Measurements from ENCODE around the gene GOLGA8S. TPM values are rescaled to one million over a fixed set of nuclear protein-coding genes. Genes with fewer than 3 reads are reported as not detected.
"Not testable (repeated sequence)": the region's sequence is repeated elsewhere in the genome, so short reads cannot be mapped to it uniquely, and the experiment has no call there.

The GOLGA8S gene
- total RNA-seq, 2 experiments from 2014 or later: 0.10 TPM; not detected in 1

DNA sequence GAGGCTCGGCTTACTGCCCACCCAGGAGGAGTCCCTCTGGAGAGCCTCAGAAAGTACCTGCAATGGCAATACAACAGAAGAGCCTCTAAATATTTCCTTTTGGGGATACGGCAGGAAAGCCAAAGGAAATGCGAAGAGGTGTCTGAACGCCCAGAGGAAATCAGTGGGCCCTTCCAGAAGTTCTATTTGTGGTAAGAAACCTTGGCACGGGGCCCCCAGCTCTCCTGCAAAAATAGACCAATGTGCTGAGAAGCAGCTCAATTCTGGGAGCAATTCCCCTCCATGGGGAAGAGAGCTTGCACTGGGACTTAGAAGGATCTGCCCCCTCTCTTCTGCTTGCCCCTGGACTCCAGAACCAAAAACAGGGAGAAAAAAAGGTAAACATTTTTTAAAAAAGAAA lies 44.7 kb downstream of the GOLGA8S start:
- H3K4me3 ChIP-seq (ENCODE audit: low read depth, low read length, poor library complexity, severe bottlenecking); H3K9me3 ChIP-seq (ENCODE audit: low read length); H2AFZ ChIP-seq (ENCODE audit: low read length); H3K9me2 ChIP-seq (ENCODE audit: insufficient read depth, low read length); BruUV-seq (replicated peaks); H4K20me1 ChIP-seq (ENCODE audit: insufficient read depth, low read length); CTCF ChIA-PET (ENCODE audit: unreplicated experiment); H3K79me2 ChIP-seq (ENCODE audit: insufficient read depth, low read depth, low read length); H3K36me3 ChIP-seq (ENCODE audit: insufficient read depth, low read length); POLR2A ChIA-PET; H3K4me2 ChIP-seq (ENCODE audit: low read length); H3K4me1 ChIP-seq (ENCODE audit: insufficient read depth, low read length, poor library complexity, severe bottlenecking); H3K27ac ChIP-seq (ENCODE audit: low read depth, low read length, poor library complexity, severe bottlenecking); intact Hi-C loops (cut with micrococcal nuclease; ENCODE audit: unreplicated experiment); DNase-seq (ENCODE audit: low spot score): not testable (repeated sequence)

DNA sequence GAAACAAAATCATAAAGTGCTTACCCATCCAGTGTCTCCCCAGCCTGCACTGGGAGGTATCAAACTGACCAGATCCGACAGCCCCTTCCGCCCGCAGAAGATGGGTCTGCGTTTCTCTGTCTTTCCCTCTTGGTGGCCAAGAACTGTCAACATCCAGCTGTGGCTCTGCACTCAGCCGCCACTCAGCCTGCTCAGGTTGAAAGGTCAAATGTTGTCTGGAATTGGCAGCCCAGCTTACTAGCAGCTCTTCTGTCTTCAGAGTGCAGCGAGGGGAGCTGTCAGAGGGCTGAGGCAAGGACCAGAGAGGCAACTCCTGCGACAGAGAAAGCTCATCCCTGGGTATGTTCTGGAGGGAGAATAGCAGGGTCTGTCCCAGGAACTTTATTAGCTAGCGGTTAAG lies 47.1 kb downstream of the GOLGA8S start:
- H3K79me2 ChIP-seq (ENCODE audit: insufficient read depth, low read depth, low read length): no peaks in the 10 kb centered on the region
- ChIA-PET POLR2A (no interaction called here), CTCF (ENCODE audit: unreplicated experiment) (no interaction called here)
- no peaks in the 10 kb centered on the region for H3K9me3 ChIP-seq (ENCODE audit: low read length)
- intact Hi-C loops (cut with micrococcal nuclease; ENCODE audit: unreplicated experiment): no loop called here
- no peak overlapping the region for H3K4me2 ChIP-seq (ENCODE audit: low read length)
- DNase-seq (ENCODE audit: low spot score): no peak
- H2AFZ ChIP-seq (ENCODE audit: low read length): no peak overlapping the region
- H3K9me2 ChIP-seq (ENCODE audit: insufficient read depth, low read length): no peaks in the 10 kb centered on the region
- H3K27ac ChIP-seq (ENCODE audit: low read depth, low read length, poor library complexity, severe bottlenecking): no peak overlapping the region
- no peak overlapping the region for H3K4me3 ChIP-seq (ENCODE audit: low read depth, low read length, poor library complexity, severe bottlenecking)
- no peaks in the 10 kb centered on the region for H3K36me3 ChIP-seq (ENCODE audit: insufficient read depth, low read length)
- H3K4me1 ChIP-seq (ENCODE audit: insufficient read depth, low read length, poor library complexity, severe bottlenecking): no peaks in the 10 kb centered on the region
- no peaks in the 10 kb centered on the region for H4K20me1 ChIP-seq (ENCODE audit: insufficient read depth, low read length)
- BruUV-seq (replicated peaks): no TSS peak
- TF ChIP-seq, protein P1, sequence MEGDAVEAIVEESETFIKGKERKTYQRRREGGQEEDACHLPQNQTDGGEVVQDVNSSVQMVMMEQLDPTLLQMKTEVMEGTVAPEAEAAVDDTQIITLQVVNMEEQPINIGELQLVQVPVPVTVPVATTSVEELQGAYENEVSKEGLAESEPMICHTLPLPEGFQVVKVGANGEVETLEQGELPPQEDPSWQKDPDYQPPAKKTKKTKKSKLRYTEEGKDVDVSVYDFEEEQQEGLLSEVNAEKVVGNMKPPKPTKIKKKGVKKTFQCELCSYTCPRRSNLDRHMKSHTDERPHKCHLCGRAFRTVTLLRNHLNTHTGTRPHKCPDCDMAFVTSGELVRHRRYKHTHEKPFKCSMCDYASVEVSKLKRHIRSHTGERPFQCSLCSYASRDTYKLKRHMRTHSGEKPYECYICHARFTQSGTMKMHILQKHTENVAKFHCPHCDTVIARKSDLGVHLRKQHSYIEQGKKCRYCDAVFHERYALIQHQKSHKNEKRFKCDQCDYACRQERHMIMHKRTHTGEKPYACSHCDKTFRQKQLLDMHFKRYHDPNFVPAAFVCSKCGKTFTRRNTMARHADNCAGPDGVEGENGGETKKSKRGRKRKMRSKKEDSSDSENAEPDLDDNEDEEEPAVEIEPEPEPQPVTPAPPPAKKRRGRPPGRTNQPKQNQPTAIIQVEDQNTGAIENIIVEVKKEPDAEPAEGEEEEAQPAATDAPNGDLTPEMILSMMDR (conservative IDR thresholded peaks at IDR 0.05; ENCODE audit: low read length): no peak
- no peak for TF ChIP-seq EZH2phosphoT487 (IDR thresholded peaks at IDR 0.05; ENCODE audit: borderline replicate concordance, low read depth, low read length)

DNA sequence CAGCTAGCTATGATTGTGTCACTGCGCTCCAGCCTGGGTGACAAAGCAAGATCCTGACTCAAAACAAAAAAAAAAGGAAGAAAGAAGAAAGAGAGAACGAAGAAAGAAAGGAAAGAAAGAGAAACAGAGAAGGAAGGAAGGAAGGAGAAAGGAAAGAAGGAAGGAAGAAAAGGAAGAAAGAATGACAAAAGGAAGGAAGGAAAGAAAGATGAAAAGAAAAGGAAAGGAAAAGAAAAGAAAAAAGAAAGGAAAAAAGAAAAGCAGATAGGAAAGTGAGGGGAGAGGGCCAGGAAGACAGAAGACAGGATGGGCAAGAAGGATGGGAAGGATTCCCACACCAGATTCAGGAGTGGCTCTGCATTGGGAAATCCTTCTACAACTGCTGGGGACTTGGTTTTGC lies 47.6 kb downstream of the GOLGA8S start:
- H3K27ac ChIP-seq (ENCODE audit: low read depth, low read length, poor library complexity, severe bottlenecking): no peak overlapping the region

More for the DNA sequence above, 47.6 kb downstream of the GOLGA8S start:
- Histone ChIP-seq H2AFZ (ENCODE audit: low read length) (no peak overlapping the region), H4K20me1 (ENCODE audit: insufficient read depth, low read length) (no peaks in the 10 kb centered on the region), H3K4me2 (ENCODE audit: low read length) (no peak overlapping the region), H3K9me3 (ENCODE audit: low read length) (no peaks in the 10 kb centered on the region), H3K36me3 (ENCODE audit: insufficient read depth, low read length) (no peaks in the 10 kb centered on the region), H3K4me1 (ENCODE audit: insufficient read depth, low read length, poor library complexity, severe bottlenecking) (no peaks in the 10 kb centered on the region), H3K79me2 (ENCODE audit: insufficient read depth, low read depth, low read length) (no peaks in the 10 kb centered on the region), H3K4me3 (ENCODE audit: low read depth, low read length, poor library complexity, severe bottlenecking) (no peak overlapping the region), H3K9me2 (ENCODE audit: insufficient read depth, low read length) (no peaks in the 10 kb centered on the region)
- ChIA-PET POLR2A (no interaction called here), CTCF (ENCODE audit: unreplicated experiment) (no interaction called here)
- BruUV-seq (replicated peaks): no TSS peak
- TF ChIP-seq EZH2phosphoT487 (IDR thresholded peaks at IDR 0.05; ENCODE audit: borderline replicate concordance, low read depth, low read length): no peak
- TF ChIP-seq, protein P1 (conservative IDR thresholded peaks at IDR 0.05; ENCODE audit: low read length): no peak
- intact Hi-C loops (cut with micrococcal nuclease; ENCODE audit: unreplicated experiment): no loop called here
- DNase-seq (ENCODE audit: low spot score): no peak

Data from OCI-LY7 (cell line).